Activated naive CD8-positive, alpha-beta T cell treated with anti-CD3 and anti-CD28 coated beads, Interleukin-2, amount 10 ng/mL, durations not matched to agents 7 days and 5 days (primary cell): ENCODE data around the gene ZGLP1. TPM values are rescaled to one million over a fixed set of nuclear protein-coding genes. Genes with fewer than 3 reads are reported as not detected.
A peak's percentile ranks its signal among the peaks of the same experiment; 100 is the strongest.

Experiments
- ATAC-seq: fragments of 150-1000 bp; cut with Tn5 transposase; one replicate; pipeline ENCODE4 v1.10.0; 2021; ENCODE audit warnings: low read depth, moderate library complexity
- POLR2A ChIA-PET: fragments of 350-600 bp; sonication (Branson Sonifier 250); formaldehyde crosslinking; loops from one replicate; lab custom pipeline; 2021; ENCODE audit warnings: antibody characterized with exemption; lab: Charles Lee
- DNase-seq: peaks from one replicate; pipeline ENCODE4 v3.0.0; 2021
- H3K27ac Mint-ChIP-seq: one replicate; pipeline ENCODE4 v1.8.0; 2022; ENCODE audit warnings: mild to moderate bottlenecking, mixed read lengths
- H3K27me3 Mint-ChIP-seq: one replicate; pipeline ENCODE4 v1.8.0; 2022; ENCODE audit warnings: mild to moderate bottlenecking, moderate library complexity, mixed read lengths
- H3K36me3 Mint-ChIP-seq: one replicate; pipeline ENCODE4 v1.8.0; 2021; ENCODE audit warnings: mild to moderate bottlenecking, mixed read lengths
- H3K4me1 Mint-ChIP-seq: one replicate; pipeline ENCODE4 v1.8.0; 2021; ENCODE audit warnings: mixed read lengths
- H3K4me3 Mint-ChIP-seq: one replicate; pipeline ENCODE4 v1.8.0; 2022; ENCODE audit warnings: mild to moderate bottlenecking, moderate library complexity, mixed read lengths
- H3K9me3 Mint-ChIP-seq: one replicate; pipeline ENCODE4 v1.8.0; 2021; ENCODE audit warnings: mixed read lengths
- total RNA-seq, 2 experiments: library from RNA; stranded (reverse); gene quantifications; one replicate each; pipeline ENCODE4 v1.2.3, GENCODE V29; 2021

ZGLP1 gene
- total RNA-seq, 2 experiments from 2014 or later = 3.9 to 5.0 TPM

DNA sequence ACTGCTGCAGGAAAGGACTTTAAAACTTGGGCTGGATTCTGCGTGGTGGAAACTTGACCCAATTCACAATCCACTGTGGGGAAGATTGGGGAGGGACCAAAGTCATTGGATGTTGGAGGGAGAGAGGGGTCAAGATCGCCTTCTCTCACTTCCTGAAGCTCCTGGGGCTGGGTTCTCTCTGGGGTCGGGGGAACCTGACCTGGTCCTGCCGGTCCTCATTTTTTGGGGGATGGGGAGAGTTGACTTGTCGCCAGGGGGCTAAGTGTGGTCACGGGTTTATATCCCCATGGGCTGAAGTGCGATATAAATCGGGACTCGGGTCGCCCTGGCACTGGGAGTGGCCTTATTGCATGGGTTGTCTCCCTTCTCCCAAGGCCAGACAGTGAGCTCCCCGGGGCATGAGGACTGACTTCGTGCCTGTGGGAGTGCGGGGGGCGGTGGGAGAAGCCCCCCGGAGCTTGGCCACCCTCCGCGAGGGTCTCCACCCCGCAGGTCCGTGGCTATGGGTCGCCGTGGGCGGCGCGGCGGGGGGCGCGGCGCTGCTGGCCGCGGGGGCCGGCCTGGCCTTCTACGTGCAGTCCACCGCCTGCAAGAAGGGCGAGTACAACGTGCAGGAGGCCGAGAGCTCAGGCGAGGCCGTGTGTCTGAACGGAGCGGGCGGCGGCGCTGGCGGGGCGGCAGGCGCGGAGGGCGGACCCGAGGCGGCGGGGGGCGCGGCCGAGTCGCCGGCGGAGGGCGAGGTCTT, 13.6 kb downstream of the ZGLP1 start:
- H3K27ac Mint-ChIP-seq = peak overlapping the region; percentile 78
- H3K4me3 Mint-ChIP-seq = peak overlapping the region; percentile 82
- DNase-seq (no peak), ATAC-seq (no peak)
- peaks cover 57% of the 10 kb centered on the region for H3K27me3 Mint-ChIP-seq
- peaks cover 6% of the 10 kb centered on the region for H3K36me3 Mint-ChIP-seq
- H3K4me1 Mint-ChIP-seq = peaks cover 21% of the 10 kb centered on the region
- POLR2A ChIA-PET = interaction anchor here (0.5 to 2.1 kb wide), 5 partner anchors 9 to 195 kb away, joined by 3 to 9 read pairs (median 3); partner anchors contain the start of genes ICAM1, ICAM4 and TYK2
- peaks cover 3% of the 10 kb centered on the region for H3K9me3 Mint-ChIP-seq

DNA sequence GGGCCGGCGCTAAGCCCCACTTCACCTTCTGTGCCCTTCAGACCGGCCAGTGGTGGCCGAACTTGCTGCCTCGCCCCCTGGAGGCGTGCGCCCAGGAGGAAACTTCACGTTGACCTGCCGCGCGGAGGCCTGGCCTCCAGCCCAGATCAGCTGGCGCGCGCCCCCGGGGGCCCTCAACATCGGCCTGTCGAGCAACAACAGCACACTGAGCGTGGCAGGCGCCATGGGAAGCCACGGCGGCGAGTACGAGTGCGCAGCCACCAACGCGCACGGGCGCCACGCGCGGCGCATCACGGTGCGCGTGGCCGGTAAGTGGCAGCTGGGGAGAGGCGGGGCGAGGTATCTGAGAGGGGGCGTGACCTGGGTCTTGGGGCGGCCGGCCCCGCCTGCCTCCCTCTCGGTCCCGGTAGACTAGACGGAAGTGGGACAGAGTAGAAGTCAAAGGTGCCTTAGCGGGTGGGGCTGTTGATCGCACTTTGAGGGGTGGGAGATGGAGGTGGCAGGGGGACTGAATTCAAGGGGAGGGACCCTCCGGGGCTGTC, 14.2 kb downstream of the ZGLP1 start:
- Mint-ChIP-seq H3K4me1 (peaks cover 26% of the 10 kb centered on the region), H3K9me3 (peaks cover 3% of the 10 kb centered on the region), H3K27ac (peak overlapping the region; percentile 78), H3K27me3 (peaks cover 63% of the 10 kb centered on the region), H3K36me3 (peaks cover 6% of the 10 kb centered on the region), H3K4me3 (peak overlapping the region; percentile 82)
- POLR2A ChIA-PET = interaction anchor here (0.6 to 2.1 kb wide), 3 partner anchors 9 to 85 kb away, joined by 3 to 9 read pairs (median 3); partner anchors contain the start of genes ICAM1, ICAM4 and TYK2
- peak; percentile 73 for ATAC-seq
- DNase-seq = peak; percentile 77

GRCh38 chr19:10294368-10294697, 15.3 kb downstream of the ZGLP1 start:
- no peak for DNase-seq
- Mint-ChIP-seq H3K4me3 (no peak overlapping the region), H3K4me1 (peaks cover 30% of the 10 kb centered on the region), H3K36me3 (peaks cover 6% of the 10 kb centered on the region), H3K9me3 (peaks cover 3% of the 10 kb centered on the region), H3K27me3 (peaks cover 64% of the 10 kb centered on the region), H3K27ac (no peak overlapping the region)
- POLR2A ChIA-PET = interaction anchor here (0.7 kb wide), 1 partner anchor 24 kb away, joined by 3 read pairs; the partner anchor contains the start of gene ICAM1
- no peak for ATAC-seq

DNA sequence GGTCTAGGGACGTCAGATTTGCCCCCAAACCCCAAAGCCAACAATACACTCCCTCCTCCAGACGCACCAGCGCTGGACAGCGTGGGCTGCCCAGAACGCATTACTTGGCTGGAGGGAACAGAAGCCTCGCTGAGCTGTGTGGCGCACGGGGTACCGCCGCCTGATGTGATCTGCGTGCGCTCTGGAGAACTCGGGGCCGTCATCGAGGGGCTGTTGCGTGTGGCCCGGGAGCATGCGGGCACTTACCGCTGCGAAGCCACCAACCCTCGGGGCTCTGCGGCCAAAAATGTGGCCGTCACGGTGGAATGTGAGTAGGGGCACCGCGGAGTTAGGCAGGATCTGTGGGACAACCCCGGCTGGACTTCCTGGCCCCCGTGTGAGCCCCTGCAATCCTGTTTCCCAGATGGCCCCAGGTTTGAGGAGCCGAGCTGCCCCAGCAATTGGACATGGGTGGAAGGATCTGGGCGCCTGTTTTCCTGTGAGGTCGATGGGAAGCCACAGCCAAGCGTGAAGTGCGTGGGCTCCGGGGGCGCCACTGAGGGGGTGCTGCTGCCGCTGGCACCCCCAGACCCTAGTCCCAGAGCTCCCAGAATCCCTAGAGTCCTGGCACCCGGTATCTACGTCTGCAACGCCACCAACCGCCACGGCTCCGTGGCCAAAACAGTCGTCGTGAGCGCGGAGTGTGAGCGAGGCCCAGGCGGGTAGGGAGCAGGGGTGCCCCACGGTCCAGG, 15.8 kb downstream of the ZGLP1 start:
- Mint-ChIP-seq H3K9me3 (peaks cover 3% of the 10 kb centered on the region), H3K4me3 (no peak overlapping the region), H3K27me3 (peaks cover 69% of the 10 kb centered on the region), H3K36me3 (peaks cover 6% of the 10 kb centered on the region), H3K4me1 (peaks cover 34% of the 10 kb centered on the region), H3K27ac (no peak overlapping the region)
- DNase-seq (no peak), ATAC-seq (no peak)
- POLR2A ChIA-PET = interaction anchor here (0.7 kb wide), 1 partner anchor 23 kb away, joined by 3 read pairs; the partner anchor contains the start of gene ICAM1

DNA sequence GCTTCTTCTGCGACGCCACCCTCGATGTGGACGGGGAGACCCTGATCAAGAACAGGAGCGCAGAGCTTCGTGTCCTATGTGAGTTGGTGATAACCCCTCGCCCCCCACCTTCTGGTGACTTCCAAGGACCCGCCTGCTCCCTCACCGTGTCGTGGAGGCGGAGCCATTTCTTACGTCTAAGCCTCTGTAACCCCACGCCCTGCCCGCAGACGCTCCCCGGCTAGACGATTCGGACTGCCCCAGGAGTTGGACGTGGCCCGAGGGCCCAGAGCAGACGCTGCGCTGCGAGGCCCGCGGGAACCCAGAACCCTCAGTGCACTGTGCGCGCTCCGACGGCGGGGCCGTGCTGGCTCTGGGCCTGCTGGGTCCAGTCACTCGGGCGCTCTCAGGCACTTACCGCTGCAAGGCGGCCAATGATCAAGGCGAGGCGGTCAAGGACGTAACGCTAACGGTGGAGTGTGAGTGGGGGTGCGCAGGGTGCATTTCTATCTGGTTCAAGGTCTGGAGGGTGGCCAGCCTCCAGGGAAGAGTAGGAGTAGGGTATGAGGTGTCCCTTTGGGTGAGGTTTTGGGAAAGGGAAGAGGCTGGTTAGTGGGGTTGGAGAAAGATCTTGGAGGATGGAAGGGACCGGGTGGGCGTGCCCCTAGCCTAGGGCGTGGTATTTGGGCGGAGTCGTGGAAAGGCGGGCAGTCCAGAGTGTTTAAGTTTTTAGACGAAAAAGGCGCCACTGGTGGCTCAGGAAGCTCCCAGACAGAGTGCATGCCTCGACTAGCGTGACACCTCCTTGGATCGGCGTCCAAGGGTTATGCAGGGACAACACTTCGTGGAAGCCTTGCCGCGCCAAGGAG, 16.6 kb downstream of the ZGLP1 start:
- peak overlapping the region; percentile 77 for H3K4me3 Mint-ChIP-seq
- peaks cover 6% of the 10 kb centered on the region for H3K36me3 Mint-ChIP-seq
- POLR2A ChIA-PET = interaction anchor here (1.4 to 5.0 kb wide), 2 partner anchors 22 to 87 kb away, joined by 3 to 60 read pairs; partner anchors contain the start of gene ICAM1
- ATAC-seq = no peak
- peaks cover 39% of the 10 kb centered on the region for H3K4me1 Mint-ChIP-seq
- H3K27me3 Mint-ChIP-seq = peaks cover 75% of the 10 kb centered on the region
- no peak for DNase-seq
- H3K27ac Mint-ChIP-seq = peak overlapping the region; percentile 76
- peaks cover 3% of the 10 kb centered on the region for H3K9me3 Mint-ChIP-seq

DNA sequence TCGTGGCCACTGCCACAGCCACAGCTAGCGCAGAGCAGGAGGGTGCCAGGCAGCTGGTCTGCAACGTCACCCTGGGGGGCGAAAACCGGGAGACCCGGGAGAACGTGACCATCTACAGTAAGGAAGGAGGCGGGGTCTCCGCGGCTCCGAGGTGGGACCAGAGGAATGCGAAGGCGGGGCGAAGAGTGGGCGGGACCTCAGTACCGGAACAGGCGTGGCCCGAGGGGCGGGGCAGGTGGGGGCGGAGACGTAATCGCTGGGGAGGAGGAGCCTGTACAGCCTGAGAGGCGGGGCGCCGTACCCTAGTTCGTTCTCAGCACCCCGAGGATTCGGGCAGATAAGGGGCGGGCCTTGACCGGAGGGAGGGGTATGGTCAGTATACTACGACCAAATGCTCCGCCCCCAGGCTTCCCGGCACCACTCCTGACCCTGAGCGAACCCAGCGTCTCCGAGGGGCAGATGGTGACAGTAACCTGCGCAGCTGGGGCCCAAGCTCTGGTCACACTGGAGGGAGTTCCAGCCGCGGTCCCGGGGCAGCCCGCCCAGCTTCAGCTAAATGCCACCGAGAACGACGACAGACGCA, 17.3 kb downstream of the ZGLP1 start:
- POLR2A ChIA-PET = interaction anchor here (1.1 to 5.0 kb wide), 3 partner anchors 22 to 88 kb away, joined by 3 to 60 read pairs (median 6); partner anchors contain the start of genes ICAM1 and RAVER1
- H3K27me3 Mint-ChIP-seq = peaks cover 82% of the 10 kb centered on the region
- peaks cover 41% of the 10 kb centered on the region for H3K4me1 Mint-ChIP-seq
- peak overlapping the region; percentile 76 for H3K27ac Mint-ChIP-seq
- DNase-seq (peak; percentile 83), ATAC-seq (peak; percentile 13)
- H3K4me3 Mint-ChIP-seq = peak overlapping the region; percentile 77
- peaks cover 8% of the 10 kb centered on the region for H3K36me3 Mint-ChIP-seq
- peaks cover 3% of the 10 kb centered on the region for H3K9me3 Mint-ChIP-seq

DNA sequence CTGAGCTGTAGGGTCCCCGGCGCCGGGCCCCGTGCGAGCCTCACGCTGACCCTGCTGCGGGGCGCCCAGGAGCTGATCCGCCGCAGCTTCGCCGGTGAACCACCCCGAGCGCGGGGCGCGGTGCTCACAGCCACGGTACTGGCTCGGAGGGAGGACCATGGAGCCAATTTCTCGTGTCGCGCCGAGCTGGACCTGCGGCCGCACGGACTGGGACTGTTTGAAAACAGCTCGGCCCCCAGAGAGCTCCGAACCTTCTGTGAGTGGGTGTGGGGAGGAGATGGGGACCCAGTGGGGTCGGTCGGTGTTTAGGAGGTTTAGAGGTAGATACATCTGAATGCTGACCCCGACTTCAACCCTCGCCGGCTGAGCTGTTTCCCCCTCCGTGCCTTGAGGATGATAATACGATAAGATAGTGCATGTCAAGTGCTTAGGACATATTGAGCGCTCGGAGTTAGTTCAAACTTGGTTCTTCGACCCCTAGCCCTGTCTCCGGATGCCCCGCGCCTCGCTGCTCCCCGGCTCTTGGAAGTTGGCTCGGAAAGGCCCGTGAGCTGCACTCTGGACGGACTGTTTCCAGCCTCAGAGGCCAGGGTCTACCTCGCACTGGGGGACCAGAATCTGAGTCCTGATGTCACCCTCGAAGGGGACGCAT, 17.9 kb downstream of the ZGLP1 start:
- Mint-ChIP-seq H3K27ac (peak overlapping the region; percentile 63), H3K9me3 (peaks cover 3% of the 10 kb centered on the region), H3K4me3 (peak overlapping the region; percentile 77), H3K36me3 (peaks cover 8% of the 10 kb centered on the region), H3K4me1 (peaks cover 42% of the 10 kb centered on the region), H3K27me3 (peaks cover 77% of the 10 kb centered on the region)
- POLR2A ChIA-PET = interaction anchor here (0.8 to 5.0 kb wide), 5 partner anchors 11 to 89 kb away, joined by 3 to 60 read pairs (median 4); partner anchors contain the start of genes ICAM1, RAVER1 and TYK2
- peak; percentile 1 for ATAC-seq
- DNase-seq = no peak

GRCh38 chr19:10290876-10291553, 18.6 kb downstream of the ZGLP1 start:
- POLR2A ChIA-PET = interaction anchor here (0.8 to 5.0 kb wide), 4 partner anchors 11 to 90 kb away, joined by 3 to 60 read pairs (median 5); partner anchors contain the start of genes ICAM1, RAVER1 and TYK2
- ATAC-seq = peak; percentile 8
- H3K36me3 Mint-ChIP-seq = peaks cover 11% of the 10 kb centered on the region
- peak; percentile 71 for DNase-seq
- H3K27ac Mint-ChIP-seq = no peak overlapping the region
- H3K4me3 Mint-ChIP-seq = peak overlapping the region; percentile 77
- H3K27me3 Mint-ChIP-seq = peaks cover 75% of the 10 kb centered on the region
- H3K4me1 Mint-ChIP-seq = peaks cover 49% of the 10 kb centered on the region
- peaks cover 3% of the 10 kb centered on the region for H3K9me3 Mint-ChIP-seq

GRCh38 chr19:10290357-10290875, 19.2 kb downstream of the ZGLP1 start:
- Mint-ChIP-seq H3K9me3 (peaks cover 3% of the 10 kb centered on the region), H3K4me1 (peaks cover 49% of the 10 kb centered on the region), H3K27me3 (peaks cover 70% of the 10 kb centered on the region), H3K36me3 (peaks cover 10% of the 10 kb centered on the region), H3K4me3 (peak overlapping the region; percentile 77), H3K27ac (peak overlapping the region; percentile 52)
- POLR2A ChIA-PET = interaction anchor here (1.3 to 5.0 kb wide), 2 partner anchors 17 to 20 kb away, joined by 5 to 60 read pairs; partner anchors contain the start of gene ICAM1
- no peak for ATAC-seq
- peak; percentile 55 for DNase-seq

- Mint-ChIP-seq H3K36me3 (peaks cover 15% of the 10 kb centered on the region), H3K27ac (peak within 1 kb of the TSS; percentile 62), H3K4me1 (peaks cover 54% of the 10 kb centered on the region), H3K4me3 (peak within 1 kb of the TSS; percentile 77), H3K9me3 (peaks cover 3% of the 10 kb centered on the region), H3K27me3 (peaks cover 68% of the 10 kb centered on the region)
- DNase-seq = peak; percentile 63
- POLR2A ChIA-PET = interaction anchor here (0.7 to 5.0 kb wide), 6 partner anchors 16 to 131 kb away, joined by 3 to 60 read pairs (median 4); partner anchors contain the start of genes ICAM1 and RAVER1
- ATAC-seq = no peak
Measured at GRCh38 chr19:10289836-10290356, 19.7 kb downstream of the ZGLP1 start, which contains the start of gene ICAM5. TSS of gene ICAM5 (plus strand) at chr19:10289952. CDS start at chr19:10290044, 92 bp downstream.
